Measurements from ENCODE around the gene ERICH3. TPM values are rescaled to one million over a fixed set of nuclear protein-coding genes. Genes with fewer than 3 reads are reported as not detected.

The ERICH3 gene
- total RNA-seq, 1 donor from 2014 or later: 2.4 TPM

Other genes starting within 250 kb of the ERICH3 start
- 10.4 TPM for gene LRRC53, start 161.2 kb downstream of the ERICH3 start, total RNA-seq (ENCODE audit: insufficient read depth, low replicate concordance)
- 20.5 TPM for gene CRYZ, start 59.3 kb upstream of the ERICH3 start, total RNA-seq (ENCODE audit: insufficient read depth, low replicate concordance)
- 12.5 TPM for gene TYW3, start 59.4 kb upstream of the ERICH3 start, total RNA-seq (ENCODE audit: insufficient read depth, low replicate concordance)

Measured in umbilical cord (tissue), 1 donor.